ENCODE data around the gene BEND5. TPM values are rescaled to one million over a fixed set of nuclear protein-coding genes. Genes with fewer than 3 reads are reported as not detected.

Gene BEND5
- total and polyA plus RNA-seq, 2 of the 8 experiments (the other 6 are each of a cell fraction or from before 2014, with no cell fraction given), result 3.8 to 7.5 TPM

GRCh38 chr1:48704736-48705135, 72.0 kb downstream of the BEND5 start:
- no peak overlapping the region for H2BK5ac ChIP-seq (ENCODE audit: low read depth, low read length)
- no peak overlapping the region for H2AK5ac ChIP-seq (ENCODE audit: low read depth, low read length)
- H3K27ac ChIP-seq (ENCODE audit: low read depth, low read length), result no peak overlapping the region
- no peak overlapping the region for H3K4me2 ChIP-seq (ENCODE audit: insufficient read depth in 1 of 2, low read depth in 2 of 2, low read length in 2 of 2)
- no peak overlapping the region for H3K23ac ChIP-seq (ENCODE audit: insufficient read length)
- H4K91ac ChIP-seq (replicated peaks; ENCODE audit: insufficient read length, low read length), result no peak overlapping the region
- H4K20me1 ChIP-seq (replicated peaks in 1 of 2; ENCODE audit: control insufficient read depth in 1 of 2, insufficient read depth in 2 of 2, low read length in 2 of 2), result no peaks in the 10 kb centered on the region
- no peak overlapping the region for H4K5ac ChIP-seq (ENCODE audit: insufficient read length, low read depth, low read length)
- no peak overlapping the region for H3K14ac ChIP-seq (ENCODE audit: insufficient read length)
- H2BK12ac ChIP-seq (ENCODE audit: low read depth, low read length), result no peak overlapping the region
- H2BK15ac ChIP-seq (ENCODE audit: low read length), result no peak overlapping the region
- no peak overlapping the region for H3K4me3 ChIP-seq (ENCODE audit: extremely low read depth in 1 of 4, insufficient read depth in 2 of 4, low read depth in 3 of 4, low read length in 4 of 4)
- POLR2A ChIA-PET (ENCODE audit: partially characterized antibody), result no interaction called here
- TF ChIP-seq SUZ12 (IDR thresholded peaks at IDR 0.05; ENCODE audit: low read length) (no peak), YY1 (IDR thresholded peaks at IDR 0.05; ENCODE audit: low read depth, low read length) (no peak), JUN (IDR thresholded peaks at IDR 0.05; ENCODE audit: low read depth, low read length) (no peak), KDM1A (IDR thresholded peaks at IDR 0.05; ENCODE audit: borderline replicate concordance, low read length) (no peak), TBP (IDR thresholded peaks at IDR 0.05; ENCODE audit: low read depth, low read length) (no peak), CHD1 (IDR thresholded peaks at IDR 0.05; ENCODE audit: low read depth, low read length) (no peak), RXRA (IDR thresholded peaks at IDR 0.05; ENCODE audit: insufficient read depth, low read depth, low read length) (no peak), BCL11A (IDR thresholded peaks at IDR 0.05; ENCODE audit: low read depth in 2 of 2, low read length in 2 of 2) (no peak), SAP30 (IDR thresholded peaks at IDR 0.05; ENCODE audit: insufficient read depth, insufficient replicate concordance, low read length) (no peak), CBX8 (IDR thresholded peaks at IDR 0.05; ENCODE audit: borderline replicate concordance, low read depth, low read length) (no peak), RAD21 (IDR thresholded peaks at IDR 0.05 in 1 of 2, conservative IDR thresholded peaks at IDR 0.05 in 1 of 2; ENCODE audit: low read depth in 2 of 2, low read length in 2 of 2) (no peak), CTBP2 (IDR thresholded peaks at IDR 0.05; ENCODE audit: borderline replicate concordance, insufficient read depth, insufficient read length, low read length) (no peak), BRCA1 (IDR thresholded peaks at IDR 0.05; ENCODE audit: low read depth, low read length) (no peak), ASH2L (IDR thresholded peaks at IDR 0.05; ENCODE audit: low read length) (no peak), CEBPB (IDR thresholded peaks at IDR 0.05; ENCODE audit: low read depth, low read length) (no peak)
- no peaks in the 10 kb centered on the region for H3K27me3 ChIP-seq (replicated peaks in 1 of 4; ENCODE audit: control insufficient read depth in 3 of 4, extremely low read depth in 1 of 4, insufficient read depth in 3 of 4, low read length in 3 of 4)
- no peak overlapping the region for H3K9ac ChIP-seq (replicated peaks in 1 of 4; ENCODE audit: extremely low read depth in 1 of 4, low read depth in 3 of 4, low read length in 3 of 4)
- no peak overlapping the region for H3K18ac ChIP-seq (ENCODE audit: extremely low read depth, low read length)
- 88% methylated on average over 6 of the region's 6 CpGs; no CpG with 5 or more reads in 1 of the 2 experiments for WGBS, 2 experiments (ENCODE audit: extremely low coverage in 1 of 2, insufficient coverage in 1 of 2, insufficient read length in 1 of 2, insufficient replicate concordance in 2 of 2, low coverage in 1 of 2, low lambda C conversion rate in 2 of 2, missing lambda C conversion rate in 1 of 2)
- H3K56ac ChIP-seq (replicated peaks; ENCODE audit: insufficient read length, low read depth, low read length), result no peak overlapping the region
- no peaks in the 10 kb centered on the region for H3K36me3 ChIP-seq (ENCODE audit: control insufficient read depth in 2 of 4, insufficient read depth in 4 of 4, low read length in 3 of 4)
- H3K9me3 ChIP-seq (ENCODE audit: insufficient read depth in 2 of 2, low read depth in 1 of 2, low read length in 1 of 2), result no peaks in the 10 kb centered on the region
- H2AFZ ChIP-seq (ENCODE audit: low read length), result no peak overlapping the region
- no peak for DNase-seq (ENCODE audit: low read depth in 1 of 2, low spot score in 2 of 2)
- no peak for FAIRE-seq
- no peak overlapping the region for H4K8ac ChIP-seq (ENCODE audit: extremely low read depth, insufficient read depth, low read length)
- CTCF ChIA-PET (ENCODE audit: partially characterized antibody), result interaction anchor here (1.8 to 2.1 kb wide), 2 partner anchors 8 to 132 kb away, joined by 6 to 14 read pairs; no protein-coding TSS in a partner anchor
- no peak overlapping the region for H2BK20ac ChIP-seq (ENCODE audit: low read length)
- H3K79me1 ChIP-seq (ENCODE audit: low read depth, low read length), result no peaks in the 10 kb centered on the region
- no peak overlapping the region for H2BK120ac ChIP-seq (replicated peaks; ENCODE audit: low read depth, low read length)
- H3K4me1 ChIP-seq (replicated peaks in 1 of 4; ENCODE audit: control insufficient read depth in 3 of 4, insufficient read depth in 4 of 4, low read length in 3 of 4), result peaks cover 0 to 1% (median under 1%) of the 10 kb centered on the region in 4 experiments; a peak in 4 of 7 replicates
- no peaks in the 10 kb centered on the region for H3K23me2 ChIP-seq (ENCODE audit: low read depth, low read length)
- no peaks in the 10 kb centered on the region for H3K79me2 ChIP-seq (ENCODE audit: control insufficient read depth in 1 of 2, insufficient read depth in 2 of 2, low read length in 2 of 2)
- H3K4ac ChIP-seq (replicated peaks; ENCODE audit: insufficient read length, low read depth, low read length), result no peak overlapping the region

All from H1 (cell line).